ENCODE measurements around the gene TCP11L2. TPM values are rescaled to one million over a fixed set of nuclear protein-coding genes. Genes with fewer than 3 reads are reported as not detected.
A peak's percentile ranks its signal among the peaks of the same experiment; 100 is the strongest.

Gene TCP11L2
- total and polyA plus RNA-seq, 2 of the 13 experiments (the other 11 are each of a cell fraction or from before 2014, with no cell fraction given), result 4.6 to 24.1 TPM

DNA sequence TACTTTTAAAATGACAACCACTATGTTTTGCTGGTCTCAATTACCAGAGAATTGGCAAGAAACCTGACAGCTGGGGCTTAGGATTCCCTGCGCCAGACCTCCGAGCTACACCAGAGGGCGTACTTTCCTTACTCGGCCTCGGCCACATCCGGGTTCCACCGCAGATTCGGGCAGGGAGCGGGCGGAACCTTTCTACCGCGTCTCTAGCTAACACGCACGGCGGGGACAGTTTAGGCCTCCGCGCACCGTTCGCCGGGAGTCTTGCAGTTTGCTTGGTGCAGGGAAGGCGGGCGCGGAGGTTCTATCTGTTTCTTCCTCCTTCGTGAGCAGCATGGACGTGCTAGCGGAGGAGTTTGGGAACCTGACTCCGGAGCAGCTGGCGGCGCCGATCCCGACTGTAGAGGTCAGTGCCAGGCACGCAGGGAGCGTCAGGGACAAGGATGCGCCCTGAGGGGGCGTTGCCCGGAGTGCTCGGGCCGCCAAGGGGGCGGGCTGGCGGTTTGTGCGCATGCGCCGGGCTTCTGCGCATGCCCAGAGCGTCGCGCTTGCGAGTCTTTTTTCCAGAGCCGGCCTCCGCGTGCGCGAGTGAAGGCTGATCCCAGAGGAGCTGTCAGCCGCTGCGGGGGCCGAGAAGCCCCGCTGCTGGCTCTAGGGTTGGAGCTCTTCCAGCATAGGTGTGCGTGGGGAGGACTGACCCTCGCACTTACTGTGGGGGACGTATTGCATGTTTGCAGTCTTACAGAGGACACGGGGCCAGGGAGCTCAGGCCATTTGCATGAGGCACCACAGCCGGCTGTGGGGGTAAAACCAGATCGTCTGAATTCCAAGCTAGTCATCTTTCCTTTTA lies 55.2 kb downstream of the TCP11L2 start, which contains the start of gene POLR3B (continued):
- TF ChIP-seq YEATS4 (CRISPR knock-in tag; IDR thresholded peaks at IDR 0.05; ENCODE audit: borderline replicate concordance) (peak; percentile 96), ZSCAN25 (CRISPR knock-in tag; IDR thresholded peaks at IDR 0.05) (peak; percentile 37; the same call in 1 of the 2 replicates), NBN (conservative IDR thresholded peaks at IDR 0.05) (no peak), ZNF678 (CRISPR knock-in tag; IDR thresholded peaks at IDR 0.05) (peak; percentile 82), ZNF333 (CRISPR knock-in tag; IDR thresholded peaks at IDR 0.05; ENCODE audit: borderline replicate concordance) (peak; percentile 61; the same call in 1 of the 2 replicates), HOXA7 (CRISPR knock-in tag; IDR thresholded peaks at IDR 0.05) (no peak), ETV5 (CRISPR knock-in tag; IDR thresholded peaks at IDR 0.05; ENCODE audit: borderline replicate concordance) (peak; percentile 70), ZNF598 (CRISPR knock-in tag; IDR thresholded peaks at IDR 0.05; ENCODE audit: borderline replicate concordance) (peak; percentile 88; the same call in 1 of the 2 replicates), GABPA (IDR thresholded peaks at IDR 0.05; ENCODE audit: low read depth, low read length) (peak; percentile 74), GABPA (CRISPR knock-in tag; IDR thresholded peaks at IDR 0.05; ENCODE audit: low read depth) (peak; percentile 90), PHF21A (CRISPR knock-in tag; IDR thresholded peaks at IDR 0.05) (peak; percentile 64; the same call in 1 of the 2 replicates), ZNF264 (CRISPR knock-in tag; IDR thresholded peaks at IDR 0.05) (peak; percentile 31; the same call in 1 of the 2 replicates), TEAD2 (CRISPR knock-in tag; IDR thresholded peaks at IDR 0.05) (no peak), ZNF180 (CRISPR knock-in tag; IDR thresholded peaks at IDR 0.05; ENCODE audit: borderline replicate concordance, low read depth) (no peak), TSC22D2 (CRISPR knock-in tag; IDR thresholded peaks at IDR 0.05; ENCODE audit: borderline replicate concordance) (peak; percentile 85; the same call in 1 of the 2 replicates), RFX1 (IDR thresholded peaks at IDR 0.05) (no peak; the same call in 1 of the 2 replicates), NFYC (CRISPR knock-in tag; IDR thresholded peaks at IDR 0.05) (peak; percentile 32), ZNF230 (CRISPR knock-in tag; IDR thresholded peaks at IDR 0.05) (peak; percentile 89; the same call in 1 of the 2 replicates), ZNF329 (CRISPR knock-in tag; IDR thresholded peaks at IDR 0.05; ENCODE audit: low read depth) (0 out of 2 replicates have a peak, but pooled peaks have one; percentile 74)
- TF ChIP-seq, protein P1, sequence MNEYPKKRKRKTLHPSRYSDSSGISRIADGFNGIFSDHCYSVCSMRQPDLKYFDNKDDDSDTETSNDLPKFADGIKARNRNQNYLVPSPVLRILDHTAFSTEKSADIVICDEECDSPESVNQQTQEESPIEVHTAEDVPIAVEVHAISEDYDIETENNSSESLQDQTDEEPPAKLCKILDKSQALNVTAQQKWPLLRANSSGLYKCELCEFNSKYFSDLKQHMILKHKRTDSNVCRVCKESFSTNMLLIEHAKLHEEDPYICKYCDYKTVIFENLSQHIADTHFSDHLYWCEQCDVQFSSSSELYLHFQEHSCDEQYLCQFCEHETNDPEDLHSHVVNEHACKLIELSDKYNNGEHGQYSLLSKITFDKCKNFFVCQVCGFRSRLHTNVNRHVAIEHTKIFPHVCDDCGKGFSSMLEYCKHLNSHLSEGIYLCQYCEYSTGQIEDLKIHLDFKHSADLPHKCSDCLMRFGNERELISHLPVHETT (CRISPR knock-in tag; conservative IDR thresholded peaks at IDR 0.05), result peak; percentile 77; the same call in 1 of the 2 replicates
- TF ChIP-seq, protein P2, sequence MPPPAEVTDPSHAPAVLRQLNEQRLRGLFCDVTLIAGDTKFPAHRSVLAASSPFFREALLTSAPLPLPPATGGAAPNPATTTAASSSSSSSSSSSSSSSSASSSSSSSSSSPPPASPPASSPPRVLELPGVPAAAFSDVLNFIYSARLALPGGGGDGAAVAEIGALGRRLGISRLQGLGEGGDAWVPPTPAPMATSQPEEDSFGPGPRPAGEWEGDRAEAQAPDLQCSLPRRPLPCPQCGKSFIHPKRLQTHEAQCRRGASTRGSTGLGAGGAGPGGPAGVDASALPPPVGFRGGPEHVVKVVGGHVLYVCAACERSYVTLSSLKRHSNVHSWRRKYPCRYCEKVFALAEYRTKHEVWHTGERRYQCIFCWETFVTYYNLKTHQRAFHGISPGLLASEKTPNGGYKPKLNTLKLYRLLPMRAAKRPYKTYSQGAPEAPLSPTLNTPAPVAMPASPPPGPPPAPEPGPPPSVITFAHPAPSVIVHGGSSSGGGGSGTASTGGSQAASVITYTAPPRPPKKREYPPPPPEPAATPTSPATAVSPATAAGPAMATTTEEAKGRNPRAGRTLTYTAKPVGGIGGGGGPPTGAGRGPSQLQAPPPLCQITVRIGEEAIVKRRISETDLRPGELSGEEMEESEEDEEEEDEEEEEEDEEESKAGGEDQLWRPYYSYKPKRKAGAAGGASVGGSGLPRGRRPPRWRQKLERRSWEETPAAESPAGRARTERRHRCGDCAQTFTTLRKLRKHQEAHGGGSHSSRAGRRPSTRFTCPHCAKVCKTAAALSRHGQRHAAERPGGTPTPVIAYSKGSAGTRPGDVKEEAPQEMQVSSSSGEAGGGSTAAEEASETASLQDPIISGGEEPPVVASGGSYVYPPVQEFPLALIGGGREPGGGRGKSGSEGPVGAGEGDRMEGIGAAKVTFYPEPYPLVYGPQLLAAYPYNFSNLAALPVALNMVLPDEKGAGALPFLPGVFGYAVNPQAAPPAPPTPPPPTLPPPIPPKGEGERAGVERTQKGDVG (CRISPR knock-in tag; IDR thresholded peaks at IDR 0.05; ENCODE audit: borderline replicate concordance), result peak; percentile 56; the same call in 1 of the 2 replicates
- TF ChIP-seq, protein P3, sequence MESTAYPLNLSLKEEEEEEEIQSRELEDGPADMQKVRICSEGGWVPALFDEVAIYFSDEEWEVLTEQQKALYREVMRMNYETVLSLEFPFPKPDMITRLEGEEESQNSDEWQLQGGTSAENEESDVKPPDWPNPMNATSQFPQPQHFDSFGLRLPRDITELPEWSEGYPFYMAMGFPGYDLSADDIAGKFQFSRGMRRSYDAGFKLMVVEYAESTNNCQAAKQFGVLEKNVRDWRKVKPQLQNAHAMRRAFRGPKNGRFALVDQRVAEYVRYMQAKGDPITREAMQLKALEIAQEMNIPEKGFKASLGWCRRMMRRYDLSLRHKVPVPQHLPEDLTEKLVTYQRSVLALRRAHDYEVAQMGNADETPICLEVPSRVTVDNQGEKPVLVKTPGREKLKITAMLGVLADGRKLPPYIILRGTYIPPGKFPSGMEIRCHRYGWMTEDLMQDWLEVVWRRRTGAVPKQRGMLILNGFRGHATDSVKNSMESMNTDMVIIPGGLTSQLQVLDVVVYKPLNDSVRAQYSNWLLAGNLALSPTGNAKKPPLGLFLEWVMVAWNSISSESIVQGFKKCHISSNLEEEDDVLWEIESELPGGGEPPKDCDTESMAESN (CRISPR knock-in tag; conservative IDR thresholded peaks at IDR 0.05), result peak; percentile 96
